C4-2B (cell line): Measurements from ENCODE around the gene PGLYRP3.

Experiments used
- ZFX ChIP-seq: fragments of 450-650 bp; IDR thresholded peaks from 2 replicates; pipeline ENCODE4 v1.6.1; 2017
- TF ChIP-seq, protein P1 (sequence below): fragments of 450-650 bp; conservative IDR thresholded peaks from 2 replicates; pipeline ENCODE4 v1.5.1; 2017; ENCODE audit warnings: mild to moderate bottlenecking

DNA sequence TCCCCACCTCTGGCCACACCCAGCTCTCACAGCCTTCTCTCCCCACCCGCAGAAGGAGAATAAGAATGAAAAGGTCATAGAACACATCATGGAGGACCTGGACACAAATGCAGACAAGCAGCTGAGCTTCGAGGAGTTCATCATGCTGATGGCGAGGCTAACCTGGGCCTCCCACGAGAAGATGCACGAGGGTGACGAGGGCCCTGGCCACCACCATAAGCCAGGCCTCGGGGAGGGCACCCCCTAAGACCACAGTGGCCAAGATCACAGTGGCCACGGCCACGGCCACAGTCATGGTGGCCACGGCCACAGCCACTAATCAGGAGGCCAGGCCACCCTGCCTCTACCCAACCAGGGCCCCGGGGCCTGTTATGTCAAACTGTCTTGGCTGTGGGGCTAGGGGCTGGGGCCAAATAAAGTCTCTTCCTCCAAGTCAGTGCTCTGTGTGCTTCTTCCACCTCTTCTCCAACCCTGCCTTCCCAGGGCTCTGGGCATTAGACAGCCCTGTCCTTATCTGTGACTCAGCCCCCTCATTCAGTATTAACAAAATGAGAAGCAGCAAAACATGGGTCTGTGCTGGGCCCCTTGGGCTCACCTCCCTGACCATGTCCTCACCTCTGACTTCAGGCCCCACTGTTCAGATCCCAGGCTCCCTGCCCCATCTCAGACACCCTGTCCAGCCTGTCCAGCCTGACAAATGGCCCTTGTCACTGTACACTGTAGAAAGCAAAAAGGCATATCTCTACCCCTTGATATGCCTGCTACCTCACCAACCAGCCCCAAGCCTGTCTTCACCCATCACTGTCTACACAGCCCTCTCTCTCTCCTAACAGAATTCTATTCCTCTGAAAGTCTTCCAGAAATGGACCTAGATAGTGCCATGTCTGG lies 48.1 kb upstream of the PGLYRP3 start:
- TF ChIP-seq, protein P1, sequence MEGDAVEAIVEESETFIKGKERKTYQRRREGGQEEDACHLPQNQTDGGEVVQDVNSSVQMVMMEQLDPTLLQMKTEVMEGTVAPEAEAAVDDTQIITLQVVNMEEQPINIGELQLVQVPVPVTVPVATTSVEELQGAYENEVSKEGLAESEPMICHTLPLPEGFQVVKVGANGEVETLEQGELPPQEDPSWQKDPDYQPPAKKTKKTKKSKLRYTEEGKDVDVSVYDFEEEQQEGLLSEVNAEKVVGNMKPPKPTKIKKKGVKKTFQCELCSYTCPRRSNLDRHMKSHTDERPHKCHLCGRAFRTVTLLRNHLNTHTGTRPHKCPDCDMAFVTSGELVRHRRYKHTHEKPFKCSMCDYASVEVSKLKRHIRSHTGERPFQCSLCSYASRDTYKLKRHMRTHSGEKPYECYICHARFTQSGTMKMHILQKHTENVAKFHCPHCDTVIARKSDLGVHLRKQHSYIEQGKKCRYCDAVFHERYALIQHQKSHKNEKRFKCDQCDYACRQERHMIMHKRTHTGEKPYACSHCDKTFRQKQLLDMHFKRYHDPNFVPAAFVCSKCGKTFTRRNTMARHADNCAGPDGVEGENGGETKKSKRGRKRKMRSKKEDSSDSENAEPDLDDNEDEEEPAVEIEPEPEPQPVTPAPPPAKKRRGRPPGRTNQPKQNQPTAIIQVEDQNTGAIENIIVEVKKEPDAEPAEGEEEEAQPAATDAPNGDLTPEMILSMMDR, result no peak
- TF ChIP-seq ZFX, result no peak
